GM18526 (cell line): ENCODE results near the gene ADGRF3.

ENCODE experiments used
- POLR2A ChIP-seq: IDR thresholded peaks from 3 replicates; pipeline ENCODE4 v1.6.1; 2011; ENCODE audit not compliant: insufficient read length; ENCODE audit errors: extremely low read depth

Gene ADGRF3

GRCh38 chr2:26330604-26331003 is 16.0 kb downstream of the ADGRF3 start:
- TF ChIP-seq POLR2A = no peak

- no peak for TF ChIP-seq POLR2A
Measured at GRCh38 chr2:26330114-26330549, 16.5 kb downstream of the ADGRF3 start.

- no peak for TF ChIP-seq POLR2A
Measured at GRCh38 chr2:26327291-26328272, 19.0 kb downstream of the ADGRF3 start.

GRCh38 chr2:26326514-26326913 is 20.1 kb downstream of the ADGRF3 start:
- no peak for TF ChIP-seq POLR2A

GRCh38 chr2:26325851-26326250 is 20.7 kb downstream of the ADGRF3 start:
- TF ChIP-seq POLR2A = no peak

- TF ChIP-seq POLR2A = no peak
Measured at GRCh38 chr2:26324903-26325302, 21.7 kb downstream of the ADGRF3 start.

- TF ChIP-seq POLR2A = no peak
Measured at GRCh38 chr2:26318950-26319349, 27.6 kb downstream of the ADGRF3 start.

GRCh38 chr2:26317377-26318105 is 29.0 kb downstream of the ADGRF3 start:
- TF ChIP-seq POLR2A = no peak

- no peak for TF ChIP-seq POLR2A
Measured at GRCh38 chr2:26316845-26317244, 29.7 kb downstream of the ADGRF3 start.

- TF ChIP-seq POLR2A = no peak
Measured at GRCh38 chr2:26316041-26316440, 30.5 kb downstream of the ADGRF3 start.

GRCh38 chr2:26314243-26314642 is 32.3 kb downstream of the ADGRF3 start:
- no peak for TF ChIP-seq POLR2A

- no peak for TF ChIP-seq POLR2A
Measured at GRCh38 chr2:26313446-26313845, 33.1 kb downstream of the ADGRF3 start.

GRCh38 chr2:26312471-26312870 is 34.1 kb downstream of the ADGRF3 start:
- no peak for TF ChIP-seq POLR2A

GRCh38 chr2:26309921-26310320 is 36.7 kb downstream of the ADGRF3 start:
- no peak for TF ChIP-seq POLR2A

GRCh38 chr2:26305540-26305939 is 41.0 kb downstream of the ADGRF3 start:
- TF ChIP-seq POLR2A = no peak

- no peak for TF ChIP-seq POLR2A
Measured at GRCh38 chr2:26302846-26303245, 43.7 kb downstream of the ADGRF3 start.
